HG03575 (cell line): ENCODE results near the gene SLCO4C1.
A peak's percentile ranks its signal among the peaks of the same experiment; 100 is the strongest.

Source experiments
- ATAC-seq: cut with Tn5 transposase; IDR thresholded peaks from one replicate; pipeline ENCODE4 v1.9.1; 2021; ENCODE audit not compliant: unreplicated experiment, insufficient number of reproducible peaks, low FRiP score; ENCODE audit errors: extremely low read depth

The SLCO4C1 gene

GRCh38 chr5:102278231-102278630 is 17.9 kb downstream of the SLCO4C1 start:
- ATAC-seq, result no peak

- ATAC-seq, result no peak
Observed at GRCh38 chr5:102277144-102277543, 18.9 kb downstream of the SLCO4C1 start.

- no peak for ATAC-seq
Observed at GRCh38 chr5:102271759-102272158, 24.3 kb downstream of the SLCO4C1 start.

GRCh38 chr5:102270036-102270435 is 26.0 kb downstream of the SLCO4C1 start:
- no peak for ATAC-seq

- ATAC-seq, result no peak
Observed at GRCh38 chr5:102262688-102263087, 33.4 kb downstream of the SLCO4C1 start.

GRCh38 chr5:102249381-102249780 is 46.7 kb downstream of the SLCO4C1 start:
- no peak for ATAC-seq

GRCh38 chr5:102243213-102243612 is 52.9 kb downstream of the SLCO4C1 start:
- ATAC-seq, result no peak

- no peak for ATAC-seq
Observed at GRCh38 chr5:102241809-102242421, 54.2 kb downstream of the SLCO4C1 start.

- peak; percentile 75 for ATAC-seq
Observed at GRCh38 chr5:102231693-102232619, 64.1 kb downstream of the SLCO4C1 start.

- ATAC-seq, result no peak
Observed at GRCh38 chr5:102229685-102230084, 66.4 kb downstream of the SLCO4C1 start.

GRCh38 chr5:102226321-102226720 is 69.8 kb downstream of the SLCO4C1 start:
- ATAC-seq, result no peak

GRCh38 chr5:102223542-102224477 is 72.3 kb downstream of the SLCO4C1 start:
- ATAC-seq, result no peak

- no peak for ATAC-seq
Observed at GRCh38 chr5:102222772-102223171, 73.3 kb downstream of the SLCO4C1 start.

GRCh38 chr5:102221949-102222348 is 74.1 kb downstream of the SLCO4C1 start:
- ATAC-seq, result no peak

GRCh38 chr5:102218159-102218558 is 77.9 kb downstream of the SLCO4C1 start:
- ATAC-seq, result peak; percentile 82

GRCh38 chr5:102216678-102217077 is 79.4 kb downstream of the SLCO4C1 start:
- ATAC-seq, result no peak

- ATAC-seq, result no peak
Observed at GRCh38 chr5:102211165-102211564, 84.9 kb downstream of the SLCO4C1 start.

GRCh38 chr5:102200861-102201260 is 95.2 kb downstream of the SLCO4C1 start:
- ATAC-seq, result no peak

GRCh38 chr5:102196481-102196880 is 99.6 kb downstream of the SLCO4C1 start:
- no peak for ATAC-seq
